GM19099 (cell line): ENCODE data around the gene C4BPB.

Source experiments
- POLR2A ChIP-seq: IDR thresholded peaks from 3 replicates; pipeline ENCODE4 v1.6.1; 2011; ENCODE audit warnings: low read depth; ENCODE audit not compliant: insufficient read length; ENCODE audit errors: extremely low read depth

C4BPB gene

DNA sequence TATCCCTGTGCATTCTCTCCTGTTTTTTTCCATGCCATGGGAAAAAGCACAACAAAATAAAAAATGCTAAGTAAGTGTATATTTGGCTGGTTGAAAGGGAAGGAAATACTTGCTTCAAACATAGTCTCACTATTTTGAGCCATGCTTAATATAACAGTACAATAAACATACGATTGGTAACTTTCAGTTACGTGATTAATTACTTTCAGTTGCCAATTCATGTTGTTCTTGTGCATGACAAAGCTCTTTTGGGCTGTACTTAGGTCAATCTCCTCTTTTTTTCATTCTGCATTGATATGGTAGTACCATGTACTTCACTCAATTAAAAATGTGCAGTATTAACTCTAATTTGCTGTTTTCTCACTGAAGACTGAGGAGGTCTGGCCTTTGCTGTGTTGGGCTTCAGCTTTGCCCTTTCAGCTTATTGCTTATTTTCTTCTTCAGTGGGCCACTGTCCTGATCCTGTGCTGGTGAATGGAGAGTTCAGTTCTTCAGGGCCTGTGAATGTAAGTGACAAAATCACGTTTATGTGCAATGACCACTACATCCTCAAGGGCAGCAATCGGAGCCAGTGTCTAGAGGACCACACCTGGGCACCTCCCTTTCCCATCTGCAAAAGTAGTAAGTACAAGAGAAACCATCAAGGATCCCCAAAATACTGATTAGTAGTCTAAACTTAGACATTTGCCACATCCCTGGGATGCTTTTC is 2.7 kb downstream of the C4BPB start:
- TF ChIP-seq POLR2A = no peak

DNA sequence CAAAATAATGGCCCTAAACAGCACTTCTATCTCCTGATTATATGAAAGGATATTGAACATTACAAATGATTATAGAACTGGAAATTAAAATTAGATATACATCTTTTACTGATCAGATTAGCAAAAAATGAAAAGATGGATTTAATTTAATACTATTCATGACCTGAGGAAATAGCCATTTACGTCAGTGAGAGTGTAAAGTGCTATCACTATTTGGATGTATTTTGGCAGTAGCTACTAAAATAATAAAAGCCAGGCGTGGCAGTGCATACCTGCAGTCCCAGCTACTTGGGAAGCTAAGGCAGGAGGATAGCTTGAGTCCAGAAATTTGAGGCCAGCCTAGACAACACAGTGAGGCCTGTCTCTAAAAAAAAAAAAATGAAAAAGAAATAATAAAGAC is 5.3 kb downstream of the C4BPB start:
- TF ChIP-seq POLR2A = no peak

DNA sequence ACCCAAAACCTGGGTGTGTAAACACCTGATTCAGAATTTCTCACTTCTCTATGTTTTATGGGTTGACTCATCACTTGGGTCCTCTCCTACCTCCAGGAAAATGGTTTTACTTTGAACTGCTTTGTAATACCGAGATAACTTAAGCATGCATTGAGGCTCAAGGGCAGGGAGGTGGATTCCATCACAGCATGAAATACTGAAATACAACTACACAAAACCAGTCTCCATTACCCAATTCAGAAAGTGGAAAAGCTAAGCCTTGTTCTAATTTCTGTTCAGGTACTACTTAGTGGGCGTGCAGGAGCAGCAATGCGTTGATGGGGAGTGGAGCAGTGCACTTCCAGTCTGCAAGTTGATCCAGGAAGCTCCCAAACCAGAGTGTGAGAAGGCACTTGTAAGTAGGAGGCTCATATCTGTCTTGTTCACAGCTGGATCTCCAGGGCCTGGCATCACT is 9.2 kb downstream of the C4BPB start:
- TF ChIP-seq POLR2A = no peak

DNA sequence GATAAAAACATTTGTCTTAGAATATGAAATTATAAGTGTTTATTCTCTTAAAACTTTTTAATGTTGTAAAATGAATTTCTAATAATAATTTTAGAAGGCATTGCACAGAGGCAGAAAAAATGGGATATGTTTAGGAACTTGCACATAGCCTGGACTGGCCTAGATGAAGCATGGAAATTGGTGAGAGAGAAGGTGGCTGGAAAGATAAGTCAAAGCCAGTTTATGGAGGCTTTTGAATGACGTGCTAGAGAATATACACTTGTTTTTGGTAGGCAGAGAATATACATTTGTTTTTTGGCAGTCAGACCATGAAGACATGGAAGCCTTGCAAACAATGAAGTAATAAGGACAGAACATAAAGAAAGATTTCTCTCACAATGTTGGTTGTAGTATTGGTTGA is 13.1 kb downstream of the C4BPB start:
- TF ChIP-seq POLR2A = no peak

DNA sequence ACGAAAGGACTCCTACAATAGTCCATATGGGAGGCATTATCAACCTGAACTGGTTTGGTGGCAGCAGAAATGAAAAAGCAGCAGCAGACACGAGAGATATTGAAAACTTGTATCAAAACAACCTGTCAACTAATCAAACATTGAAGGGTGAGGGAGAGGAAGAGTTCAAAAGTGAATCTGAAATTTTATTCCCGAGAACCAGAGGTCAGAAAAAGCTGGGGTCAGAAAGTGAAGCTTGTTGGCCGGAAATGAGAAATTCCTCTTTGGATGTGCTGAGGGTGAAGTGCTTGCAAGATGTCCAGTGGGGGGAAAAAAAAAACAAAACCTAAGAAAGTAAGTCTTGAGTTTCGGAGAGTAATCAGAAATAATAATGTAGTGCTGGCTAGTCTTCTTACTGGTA is 13.5 kb downstream of the C4BPB start:
- no peak for TF ChIP-seq POLR2A

DNA sequence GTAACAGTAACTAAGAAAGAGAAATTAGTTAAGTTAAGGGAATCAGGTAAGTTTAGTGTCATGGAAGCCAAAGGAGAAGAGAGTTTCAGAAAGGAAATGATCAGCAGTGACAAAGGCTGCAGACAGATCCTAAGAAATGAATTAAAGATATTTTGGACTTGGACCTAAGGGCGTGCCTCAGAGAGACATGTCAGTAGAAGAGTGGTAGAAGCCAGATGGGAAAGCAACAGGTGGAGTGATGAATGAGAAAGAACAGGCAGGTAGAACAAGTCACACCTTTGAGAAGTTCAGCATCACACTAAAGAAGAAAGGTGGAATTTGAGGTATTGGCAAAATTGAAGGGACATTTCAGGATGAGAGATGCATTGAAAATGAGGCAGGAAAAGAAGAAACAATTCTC is 14.0 kb downstream of the C4BPB start:
- TF ChIP-seq POLR2A = no peak

DNA sequence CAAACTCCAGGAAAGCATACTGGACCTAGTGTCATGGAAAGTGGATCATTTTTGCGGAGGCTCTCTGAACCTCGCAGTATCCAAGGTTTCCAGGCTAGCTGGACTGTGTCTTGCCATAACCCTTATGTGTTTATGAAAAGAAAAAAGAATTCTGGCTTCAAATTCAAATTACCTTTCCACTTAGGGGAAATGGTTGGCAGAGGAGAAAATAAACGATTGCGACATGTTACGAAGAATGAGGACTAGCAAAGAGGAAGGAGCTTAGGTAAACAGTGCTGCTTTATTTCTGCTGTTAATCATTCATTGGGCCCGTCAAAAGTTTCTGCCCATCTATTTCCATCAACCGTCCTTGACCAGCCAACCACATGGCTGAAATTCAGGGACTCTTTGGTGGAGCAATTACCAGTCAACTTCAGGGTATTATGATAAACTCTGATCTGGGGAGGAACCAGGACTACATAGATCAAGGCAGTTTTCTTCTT is 15.3 kb downstream of the C4BPB start, which contains the start of gene C4BPA:
Gene C4BPA (plus strand): TSS at position 342 of the 482 bp plus-strand sequence. CDS start 8,793 bp downstream, outside the sequence.
- no peak for TF ChIP-seq POLR2A

DNA sequence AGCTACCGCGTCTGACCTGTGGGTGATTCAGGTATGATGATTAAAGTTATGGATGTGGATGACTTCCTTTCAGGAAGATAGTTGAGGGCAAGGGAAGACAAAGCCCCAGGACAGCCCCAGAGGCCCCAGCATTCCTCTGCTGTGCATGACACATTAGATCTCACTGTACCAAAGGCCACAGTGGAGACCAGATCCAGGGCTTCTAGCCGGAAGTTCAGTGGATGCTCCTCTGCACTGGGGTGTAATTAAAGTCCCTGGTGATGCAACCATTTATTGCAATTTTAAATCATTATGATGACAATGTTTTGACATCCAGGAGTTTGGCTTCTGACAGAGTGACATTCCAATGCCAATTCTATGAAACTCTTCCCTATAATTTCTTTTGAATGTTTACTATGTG is 20.3 kb downstream of the C4BPB start:
- no peak for TF ChIP-seq POLR2A

DNA sequence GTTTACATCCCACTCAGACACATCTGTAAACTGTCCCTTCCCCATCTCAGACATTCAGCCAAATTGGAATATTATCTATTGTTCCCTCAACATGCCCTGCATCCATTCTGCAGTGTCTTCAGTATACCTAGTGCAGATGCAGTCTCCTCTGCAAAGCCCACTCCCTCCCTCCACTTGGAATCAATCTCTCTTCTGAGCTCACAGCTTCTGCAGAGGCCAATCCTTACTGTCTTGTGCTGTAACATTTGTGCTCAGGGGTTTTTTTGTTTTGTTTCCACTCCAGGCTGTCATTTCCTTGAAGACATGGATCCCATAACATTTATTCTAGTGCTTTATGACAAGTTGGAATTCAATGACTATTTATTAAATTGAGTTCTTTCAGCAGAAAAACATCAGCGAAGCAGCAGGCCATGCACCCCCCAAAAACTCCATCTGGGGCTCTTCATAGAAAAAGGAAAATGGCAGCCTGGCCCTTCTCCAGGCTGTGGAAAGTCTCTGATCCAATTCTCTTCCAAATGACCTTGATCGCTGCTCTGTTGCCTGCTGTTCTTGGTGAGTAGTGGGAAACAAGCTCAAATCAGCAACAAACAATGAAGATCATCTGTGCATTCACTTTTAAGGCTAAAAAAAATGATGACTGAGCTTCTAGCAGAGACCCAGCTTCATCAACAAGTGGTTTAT is 24.1 kb downstream of the C4BPB start:
- TF ChIP-seq POLR2A = no peak

DNA sequence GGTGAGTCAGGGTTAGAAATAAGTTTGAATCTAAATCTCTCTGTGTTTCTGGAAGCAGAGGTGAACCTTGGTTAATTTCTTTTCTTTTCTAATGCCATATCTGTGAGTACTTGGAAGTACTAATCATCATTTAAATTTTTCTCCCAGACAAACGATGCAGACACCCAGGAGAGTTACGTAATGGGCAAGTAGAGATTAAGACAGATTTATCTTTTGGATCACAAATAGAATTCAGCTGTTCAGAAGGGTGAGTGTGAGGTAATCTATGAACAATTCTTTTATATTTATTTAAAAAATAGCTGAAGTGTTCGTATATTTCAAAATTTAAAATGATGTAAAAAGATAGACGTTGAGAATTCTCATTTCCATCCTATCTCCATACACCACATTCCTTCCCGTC is 26.6 kb downstream of the C4BPB start:
- TF ChIP-seq POLR2A = no peak

DNA sequence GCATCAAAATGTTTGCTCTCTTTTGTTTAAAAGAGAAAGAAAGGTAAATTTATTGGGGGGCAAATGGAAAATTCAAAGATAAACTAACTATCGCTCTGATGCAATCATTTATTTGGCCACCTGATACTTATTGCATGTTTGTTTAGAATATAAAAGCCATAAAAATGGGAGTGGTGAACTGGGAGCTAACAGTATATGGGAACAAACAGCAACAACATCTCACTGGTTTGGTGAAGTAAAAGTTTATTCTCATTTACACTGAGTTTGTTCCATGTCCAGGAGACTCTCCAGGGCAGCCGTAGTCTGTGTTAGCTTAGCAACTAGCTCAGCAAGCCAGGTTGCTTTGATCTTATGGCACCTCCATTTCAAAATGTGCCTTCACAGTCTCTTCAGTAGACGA is 35.7 kb downstream of the C4BPB start:
- TF ChIP-seq POLR2A = no peak

DNA sequence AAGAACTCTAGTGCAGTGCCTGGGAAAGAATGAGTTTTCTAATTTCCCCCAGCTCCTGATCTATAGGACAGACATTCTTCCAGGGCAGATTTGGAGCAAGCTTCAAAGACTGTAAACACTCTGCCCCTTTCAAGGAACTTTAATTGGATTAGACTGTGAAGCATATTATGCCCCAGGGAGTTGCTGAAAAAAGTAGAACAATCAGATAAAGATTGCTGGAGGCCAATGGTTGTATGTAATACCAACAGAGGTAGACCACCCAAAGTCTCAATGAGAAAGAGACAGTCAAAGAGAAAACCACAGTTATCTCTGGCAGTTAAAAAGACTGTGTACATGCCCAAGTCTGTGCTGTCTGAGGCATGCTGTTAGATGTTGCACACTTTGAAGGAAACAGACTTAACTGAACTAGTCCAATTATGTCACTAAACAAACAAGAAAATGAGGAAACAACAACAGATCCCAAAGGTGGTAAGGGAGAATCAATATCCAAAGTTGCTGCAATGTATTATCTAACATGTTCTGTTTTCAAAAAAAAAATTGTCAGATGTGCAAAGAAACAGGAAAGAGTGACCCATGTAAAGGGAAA is 39.8 kb downstream of the C4BPB start:
- no peak for TF ChIP-seq POLR2A

DNA sequence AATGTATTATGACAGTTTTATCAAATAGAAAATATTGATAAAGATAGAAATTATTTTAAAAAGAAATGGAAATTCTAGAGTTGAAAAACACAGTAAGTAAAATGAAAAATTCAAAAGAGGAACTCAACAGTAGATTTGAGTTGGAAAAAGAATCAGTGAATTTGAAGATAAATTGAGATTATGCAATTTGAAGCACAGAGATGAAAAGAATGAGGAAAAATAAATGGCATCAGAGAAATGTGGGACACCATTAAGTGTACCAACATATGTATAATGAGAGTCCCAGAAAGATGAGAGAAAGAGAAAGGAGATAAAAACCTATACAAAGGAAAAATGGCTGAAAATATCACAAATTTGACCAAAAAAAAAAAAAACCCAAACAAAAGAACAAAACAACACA is 40.4 kb downstream of the C4BPB start:
- no peak for TF ChIP-seq POLR2A

DNA sequence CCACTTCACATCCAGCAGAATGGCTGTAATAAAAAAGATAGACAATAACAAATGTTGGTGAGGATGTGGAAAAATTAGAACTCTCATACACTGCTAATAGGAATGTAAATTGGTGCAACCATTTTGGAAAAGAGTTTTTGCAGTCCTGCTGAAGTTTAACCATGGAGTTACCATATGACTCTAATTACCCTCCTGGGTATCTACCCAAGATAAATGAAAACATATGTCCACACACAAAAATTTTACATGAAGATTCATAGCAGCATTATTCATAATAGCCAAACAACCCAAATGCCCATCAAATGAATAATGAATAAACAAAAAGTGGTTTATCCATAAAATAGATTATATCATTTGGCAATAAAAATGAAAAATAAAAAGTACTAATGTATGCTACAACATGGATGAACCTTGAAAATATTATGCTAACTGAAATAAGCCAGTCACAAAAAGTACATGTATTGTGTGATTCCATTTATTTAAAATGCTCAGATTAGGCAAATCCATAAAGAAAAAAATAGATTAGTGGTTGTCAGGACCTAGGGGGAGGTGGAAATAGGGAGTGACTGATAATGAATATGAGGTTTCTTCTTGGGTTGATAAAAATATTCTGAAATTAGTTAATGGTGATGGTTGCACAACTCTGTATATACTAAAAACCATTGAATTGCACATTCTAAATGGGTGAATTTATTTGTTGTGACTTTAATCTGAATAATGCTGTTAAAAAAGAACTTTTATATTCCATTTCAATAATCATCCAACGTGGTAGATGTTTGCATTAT is 41.8 kb downstream of the C4BPB start:
- no peak for TF ChIP-seq POLR2A

DNA sequence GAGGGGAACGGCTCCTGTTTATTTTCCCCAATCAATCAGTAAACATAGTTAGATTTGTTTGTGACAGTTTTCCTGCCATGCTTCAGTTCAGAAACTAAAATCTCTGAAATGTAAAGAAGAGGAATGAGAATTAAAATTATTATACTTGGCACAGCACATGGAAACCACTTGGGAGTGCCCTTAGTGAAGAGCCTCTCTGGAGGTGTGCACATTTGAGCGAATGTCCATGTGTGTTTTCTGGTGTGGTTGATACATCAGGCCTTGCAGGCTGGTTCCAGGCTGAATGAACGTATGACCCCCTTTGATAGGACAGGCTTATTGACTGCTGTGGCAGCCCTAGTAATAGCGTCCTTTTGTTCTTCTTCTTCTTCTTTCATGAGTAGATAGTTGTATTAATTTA is 42.5 kb downstream of the C4BPB start:
- TF ChIP-seq POLR2A = no peak

DNA sequence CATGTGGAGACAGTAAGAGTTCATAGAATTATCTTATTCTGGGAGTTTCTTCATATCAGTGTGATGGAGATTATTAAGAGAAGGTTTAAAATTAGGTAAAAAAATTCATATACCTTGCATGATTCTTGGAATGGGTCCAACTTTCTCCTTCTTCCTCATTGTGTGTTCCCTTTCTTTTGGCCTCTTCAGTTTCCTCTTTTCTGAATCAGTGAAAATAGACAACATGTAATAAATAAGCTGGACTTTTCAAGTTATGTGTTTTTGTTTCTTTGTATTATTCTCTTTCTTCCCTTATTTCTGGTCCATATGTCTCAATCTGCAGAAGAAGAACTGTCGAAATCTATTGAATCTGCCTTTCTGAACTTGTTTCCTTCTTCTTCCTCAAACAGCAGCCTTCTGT is 45.9 kb downstream of the C4BPB start:
- no peak for TF ChIP-seq POLR2A

DNA sequence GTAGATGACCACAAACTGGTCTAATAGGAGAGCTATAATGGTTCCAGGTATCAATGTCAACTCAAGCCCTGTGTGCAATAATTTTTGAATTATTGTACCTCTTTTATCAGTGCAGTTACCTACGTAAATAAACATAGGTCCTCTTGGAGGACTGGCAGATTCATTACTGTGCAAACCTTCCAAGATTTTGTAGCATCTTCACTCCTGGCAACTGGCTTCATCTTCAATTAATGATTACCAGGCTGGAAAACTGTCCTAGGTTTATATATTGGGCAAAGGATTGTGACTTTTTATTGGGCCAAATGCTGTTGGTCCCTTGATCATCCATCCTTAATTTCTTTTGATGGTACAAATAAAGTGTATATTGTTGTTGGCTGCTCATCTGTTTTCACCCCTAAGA is 51.0 kb downstream of the C4BPB start:
- TF ChIP-seq POLR2A = no peak
